Measurements from ENCODE around the gene GRK3.

Gene GRK3

DNA sequence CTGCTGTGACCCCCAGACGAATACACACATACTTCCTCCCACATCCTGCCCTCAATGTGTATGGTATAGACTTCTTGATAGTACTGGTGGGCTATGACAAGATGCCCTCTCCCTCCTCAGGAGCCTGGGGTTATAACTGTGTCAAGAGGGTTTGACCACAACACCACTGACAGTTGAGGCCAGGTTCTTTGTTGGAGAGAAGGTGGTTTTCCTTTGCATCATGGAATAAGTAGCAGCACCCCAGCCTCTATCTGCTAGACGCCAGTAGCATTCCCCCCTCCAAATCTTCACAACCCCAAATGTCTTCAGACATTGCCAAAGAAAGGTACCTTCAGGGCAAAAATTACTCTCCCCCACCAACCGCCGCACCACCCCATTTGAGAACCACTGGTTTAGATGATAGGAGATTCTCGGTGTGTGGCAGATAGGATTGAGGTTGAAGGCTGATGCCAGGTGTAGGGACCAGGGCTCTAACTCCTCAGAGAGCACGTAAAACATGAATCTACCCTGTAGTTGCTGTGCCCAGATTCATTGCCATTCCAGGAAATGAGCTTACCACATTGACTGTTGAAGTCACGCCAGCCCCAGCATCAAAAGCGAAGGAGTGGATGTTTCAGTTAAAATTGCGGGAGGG lies 172.0 kb downstream of the GRK3 start:
- no peak for DNase-seq (ENCODE audit: low read depth)

GRCh38 chr22:25739659-25740344 lies 175.3 kb downstream of the GRK3 start:
- no peak for DNase-seq (ENCODE audit: low read depth)

DNA sequence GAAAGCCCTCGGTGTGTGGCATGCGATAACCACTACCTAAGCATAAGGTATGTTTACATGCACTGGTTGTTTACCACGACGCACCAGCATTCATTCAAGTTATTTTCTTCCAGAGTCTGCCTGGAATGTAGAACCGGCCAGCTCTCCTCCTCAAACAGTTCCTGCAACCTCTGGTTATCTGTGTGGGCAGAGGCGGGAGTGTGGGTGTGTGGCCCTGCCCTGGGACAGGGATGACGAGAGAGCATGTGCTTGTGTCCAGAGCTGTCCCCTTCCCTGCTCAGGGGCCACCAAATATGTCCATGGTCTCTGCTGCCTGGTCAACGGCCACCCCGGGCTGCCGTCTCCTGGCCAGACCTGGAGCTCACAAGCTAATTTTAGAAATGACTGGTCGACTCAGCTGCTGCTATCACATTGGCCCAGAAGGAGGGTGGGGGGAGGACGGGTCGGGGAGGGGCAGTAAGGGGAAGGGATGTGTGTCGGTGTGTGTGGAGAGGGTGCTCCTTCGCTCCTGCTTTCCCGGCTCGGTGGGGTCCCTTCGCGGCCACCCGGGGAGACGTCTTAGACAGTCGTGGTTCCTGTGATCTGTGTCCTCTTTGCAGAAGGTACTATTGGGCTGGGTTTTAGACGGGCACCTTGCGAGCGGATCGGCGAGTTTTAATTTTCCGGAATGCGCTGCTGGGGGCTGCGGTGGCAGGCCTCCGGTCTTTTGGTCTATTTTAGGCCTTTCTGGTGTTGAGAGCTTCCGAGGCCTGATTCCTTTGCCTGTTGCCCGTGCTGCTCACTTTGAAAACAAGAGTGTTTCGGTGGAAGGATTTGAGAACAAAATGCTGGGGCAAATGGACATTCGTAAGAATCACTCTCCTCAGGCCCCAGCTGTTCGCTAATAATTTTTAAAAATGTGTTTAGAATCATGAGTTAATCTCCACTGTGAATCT lies 177.5 kb downstream of the GRK3 start, which contains the start of gene MYO18B:
Gene MYO18B, plus strand, starts transcription at position 497 of the 935 bp plus-strand sequence. CDS start 18,905 bp downstream, outside the sequence.
- no peak for DNase-seq (ENCODE audit: low read depth)

DNA sequence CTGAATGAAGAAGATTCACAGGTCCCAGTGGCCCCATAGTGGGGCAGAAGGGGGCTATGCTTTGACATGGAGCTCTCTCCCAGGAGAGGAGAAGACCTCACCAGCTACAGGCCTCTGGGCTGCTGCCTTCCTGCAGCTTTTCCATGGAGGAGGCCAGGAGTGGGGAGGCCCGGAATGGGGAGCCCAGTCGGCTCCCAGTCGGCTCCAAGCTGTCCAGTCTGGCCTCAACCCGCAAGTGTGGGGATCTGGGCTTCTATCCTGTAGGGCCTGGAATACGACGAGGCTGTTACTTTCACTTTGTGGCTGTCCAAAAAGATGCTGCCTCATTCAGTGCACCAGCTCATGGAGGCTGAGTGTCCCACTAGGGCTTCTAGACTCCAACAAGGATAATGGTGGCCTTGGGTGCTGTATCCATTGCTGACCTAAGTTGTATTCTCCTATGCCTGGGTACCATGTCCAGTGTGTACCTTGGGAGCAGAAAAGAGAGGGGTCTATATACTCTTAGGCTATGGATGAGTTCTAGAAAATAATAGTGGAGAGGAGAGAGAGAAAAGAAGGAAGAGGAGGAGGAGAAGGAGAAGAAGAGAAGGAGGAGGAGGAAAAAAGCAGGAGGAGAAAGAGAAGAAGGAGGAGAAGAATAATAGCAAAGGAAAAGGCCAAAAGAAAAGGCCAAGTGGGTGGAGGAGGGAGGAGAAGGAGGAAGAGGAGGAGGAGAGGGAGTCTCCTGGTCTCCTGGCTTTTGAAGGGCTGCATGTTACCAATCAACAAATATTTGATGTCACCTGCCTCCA lies 178.6 kb downstream of the GRK3 start:
- DNase-seq (ENCODE audit: low read depth): no peak

DNA sequence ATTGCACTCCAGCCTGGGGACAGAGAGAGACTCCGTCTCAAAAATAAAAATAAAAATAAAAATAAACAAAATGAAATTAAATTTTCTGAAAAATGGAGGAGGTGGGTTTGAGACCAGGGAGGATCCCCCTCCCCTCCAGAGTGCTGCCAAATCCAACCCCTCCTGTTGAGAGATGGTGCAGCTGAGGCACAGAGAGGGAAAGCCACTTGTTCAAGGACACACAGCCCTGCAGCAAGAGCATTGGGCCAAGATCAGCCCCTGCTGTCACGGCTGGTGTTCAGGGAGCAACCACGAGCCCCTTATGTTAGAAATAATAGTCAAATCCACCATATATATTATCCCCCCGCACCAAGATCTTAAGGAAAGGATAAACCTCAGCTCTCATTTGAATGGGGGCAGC lies 180.2 kb downstream of the GRK3 start:
- no peak for DNase-seq (ENCODE audit: low read depth)

GRCh38 chr22:25745341-25746011 lies 181.0 kb downstream of the GRK3 start:
- no peak for DNase-seq (ENCODE audit: low read depth)

- DNase-seq (ENCODE audit: low read depth): no peak
Measured at GRCh38 chr22:25746012-25746373, 181.5 kb downstream of the GRK3 start.

DNA sequence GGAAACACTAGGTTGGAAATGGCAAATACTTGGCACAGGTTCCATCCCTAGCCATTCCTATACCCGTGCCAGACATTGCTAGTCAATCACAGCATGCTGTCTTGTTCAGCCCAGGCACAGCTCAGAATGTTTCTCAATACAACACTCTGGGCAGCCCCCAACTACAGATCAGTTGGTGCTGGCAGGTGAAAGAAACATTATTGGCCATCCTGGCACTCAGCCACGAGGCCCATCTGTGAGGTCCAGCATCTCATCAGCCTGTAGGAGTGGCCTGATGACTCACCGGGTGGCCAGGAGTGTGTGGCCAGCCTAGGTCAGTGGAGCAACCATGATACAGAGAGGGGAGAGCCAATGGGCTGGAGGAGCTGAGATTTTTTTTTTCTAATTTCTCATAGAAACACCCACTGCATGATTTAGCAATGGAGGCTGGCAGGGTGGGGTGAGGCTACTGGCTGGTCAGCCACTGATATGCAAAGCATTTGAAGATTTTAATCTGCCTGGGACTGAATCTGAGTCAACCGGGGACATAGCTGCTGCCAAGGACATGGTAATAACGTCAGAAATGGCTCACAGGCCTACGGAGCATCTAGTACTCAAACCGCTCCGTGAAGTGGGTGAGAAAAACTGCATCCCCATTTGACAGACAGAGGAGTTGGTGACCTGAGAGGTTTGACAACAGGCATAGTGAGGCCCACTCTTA lies 182.9 kb downstream of the GRK3 start:
- DNase-seq (ENCODE audit: low read depth): no peak

- no peak for DNase-seq (ENCODE audit: low read depth)
Measured at GRCh38 chr22:25748140-25748539, 183.7 kb downstream of the GRK3 start.

DNA sequence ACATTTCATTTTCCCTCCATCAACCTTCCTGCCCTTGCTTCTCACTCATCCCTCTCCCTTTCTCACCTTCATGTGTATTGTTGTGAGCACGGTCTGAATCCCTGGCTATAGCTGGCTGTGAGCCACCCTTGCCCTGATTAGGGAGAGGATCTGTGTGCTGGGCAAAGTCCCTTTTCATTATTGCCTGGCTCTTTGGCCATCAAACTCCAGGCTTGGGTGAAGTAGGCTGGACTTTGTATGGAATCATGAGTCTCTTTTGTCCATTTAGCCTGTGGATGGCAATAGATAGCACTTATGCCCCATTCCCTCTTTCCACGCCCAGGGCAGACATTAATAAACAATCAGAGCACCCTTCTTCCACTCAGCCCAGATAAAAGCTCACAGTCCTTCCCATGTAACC lies 184.2 kb downstream of the GRK3 start:
- DNase-seq (ENCODE audit: low read depth): no peak

- no peak for DNase-seq (ENCODE audit: low read depth)
Measured at GRCh38 chr22:25749420-25750169, 185.1 kb downstream of the GRK3 start.

GRCh38 chr22:25750569-25751173 lies 186.2 kb downstream of the GRK3 start:
- DNase-seq (ENCODE audit: low read depth): no peak

DNA sequence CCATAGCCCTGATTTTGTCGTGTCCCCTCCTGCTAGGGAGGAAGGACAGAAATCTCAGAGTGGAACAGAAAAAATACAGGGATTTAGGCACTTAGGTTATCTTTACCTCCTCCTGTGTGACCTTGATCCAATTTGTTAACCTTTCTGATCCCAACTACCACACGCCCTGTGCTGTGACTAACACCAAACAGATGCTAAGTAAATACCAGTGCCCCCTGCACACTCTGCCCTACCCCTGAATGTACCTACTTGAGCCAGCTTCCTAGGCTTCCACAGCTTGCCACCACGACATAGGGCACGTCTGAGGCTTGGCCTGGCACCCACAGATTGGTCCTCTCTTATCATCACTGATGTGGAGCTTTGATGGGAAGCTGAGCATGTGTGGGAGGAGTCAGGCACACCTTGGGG lies 186.7 kb downstream of the GRK3 start:
- DNase-seq (ENCODE audit: low read depth): no peak

DNA sequence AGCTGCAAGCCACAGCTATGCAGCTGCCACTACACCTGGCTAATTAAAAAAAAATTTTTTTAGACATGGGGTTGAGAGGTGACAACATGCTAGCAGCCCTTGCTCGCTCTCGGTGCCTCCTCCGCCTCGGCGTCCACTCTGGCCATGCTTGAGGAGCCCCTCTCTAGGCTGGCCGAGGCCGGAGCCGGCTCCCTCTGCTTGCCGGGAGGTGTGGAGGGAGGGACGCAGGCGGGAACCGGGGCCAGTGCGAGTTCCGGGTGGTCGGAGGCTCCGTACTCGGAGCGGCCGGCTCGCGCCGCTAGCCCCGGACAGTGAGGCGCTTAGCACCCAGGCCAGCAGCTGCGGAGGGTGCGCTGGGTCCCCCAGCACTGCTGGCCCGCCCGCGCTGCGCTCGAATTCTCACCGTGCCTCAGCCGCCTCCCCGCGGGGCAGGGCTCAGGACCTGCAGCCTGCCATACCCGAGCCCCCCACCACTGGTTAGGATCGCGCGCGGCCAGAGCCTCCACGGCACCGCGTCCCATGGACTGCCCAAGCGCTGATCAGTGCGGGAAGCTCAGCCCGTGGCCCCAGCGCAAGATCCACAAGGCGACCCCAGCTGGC lies 188.2 kb downstream of the GRK3 start:
- DNase-seq (ENCODE audit: low read depth): no peak

DNA sequence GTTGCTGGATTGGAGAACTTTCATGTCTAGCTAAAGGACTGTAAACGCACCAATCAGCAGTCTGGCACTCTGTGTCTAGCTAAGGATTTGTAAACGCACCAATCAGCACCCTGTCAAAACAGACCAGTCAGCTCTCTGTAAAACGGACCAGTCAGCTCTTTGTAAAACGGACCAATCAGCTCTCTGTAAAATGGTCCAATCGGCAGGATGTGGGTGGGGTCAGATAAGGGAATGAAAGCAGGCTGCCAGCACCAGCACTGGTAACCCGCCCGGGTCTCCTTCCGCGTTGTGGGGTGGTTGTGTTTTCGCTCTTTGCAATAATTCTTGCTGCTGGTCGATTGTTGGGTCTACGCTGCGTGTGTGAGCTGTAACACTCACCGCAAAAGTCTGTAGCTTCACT lies 188.8 kb downstream of the GRK3 start:
- DNase-seq (ENCODE audit: low read depth): no peak

DNA sequence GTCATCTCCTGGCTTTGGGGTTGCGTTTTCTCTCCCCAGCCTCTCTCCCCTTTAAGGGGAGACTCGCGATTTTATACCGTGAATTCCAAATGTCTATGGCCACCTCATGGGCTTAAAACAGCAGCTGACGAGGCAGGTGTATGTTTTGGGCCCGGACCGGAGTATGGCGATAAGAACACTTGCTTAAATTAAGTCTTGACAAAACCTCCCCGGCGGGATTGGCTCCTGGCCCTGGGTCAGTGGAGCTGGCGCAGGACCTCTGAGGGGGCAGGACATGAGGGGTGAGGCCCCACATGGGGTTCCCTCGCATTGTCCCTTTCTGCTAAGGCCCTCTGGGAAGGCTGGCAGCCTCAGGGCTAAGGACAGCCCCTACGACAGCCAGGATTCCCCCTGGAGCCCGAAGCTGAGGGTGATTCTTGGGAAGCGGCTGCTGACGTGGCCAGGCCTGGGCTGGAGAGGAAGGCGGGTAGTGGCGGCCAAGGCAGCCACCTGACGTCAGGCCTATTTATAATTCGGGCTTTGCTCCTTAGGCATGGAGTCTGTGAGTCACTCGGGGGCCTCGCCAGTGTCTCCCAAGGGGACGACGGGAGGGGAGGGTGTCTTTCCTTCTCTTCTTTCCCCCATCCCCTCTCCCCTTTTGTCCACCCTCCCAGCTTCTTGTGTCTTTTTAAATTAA lies 190.2 kb downstream of the GRK3 start:
- DNase-seq (ENCODE audit: low read depth): no peak

GRCh38 chr22:25757686-25758085 lies 193.2 kb downstream of the GRK3 start:
- DNase-seq (ENCODE audit: low read depth): no peak

DNA sequence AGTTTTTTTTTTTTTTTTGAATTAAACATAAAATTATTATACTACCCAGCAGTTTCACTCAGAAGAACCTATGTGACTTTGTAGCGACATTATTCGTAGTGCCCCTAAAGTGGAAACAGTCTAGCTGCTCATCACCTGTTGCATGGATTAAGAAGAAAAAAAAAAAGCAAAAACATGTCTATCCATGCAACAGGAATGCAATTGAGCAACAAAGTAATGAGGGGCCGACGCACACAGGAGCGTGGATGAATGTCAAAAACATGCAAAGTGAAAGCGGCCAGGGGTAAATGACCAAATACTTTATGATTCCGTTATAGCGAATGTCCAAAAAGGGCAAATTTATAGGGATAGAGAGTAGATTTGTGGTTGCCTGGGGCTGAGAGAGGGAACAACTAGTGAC lies 193.8 kb downstream of the GRK3 start:
- no peak for DNase-seq (ENCODE audit: low read depth)

DNA sequence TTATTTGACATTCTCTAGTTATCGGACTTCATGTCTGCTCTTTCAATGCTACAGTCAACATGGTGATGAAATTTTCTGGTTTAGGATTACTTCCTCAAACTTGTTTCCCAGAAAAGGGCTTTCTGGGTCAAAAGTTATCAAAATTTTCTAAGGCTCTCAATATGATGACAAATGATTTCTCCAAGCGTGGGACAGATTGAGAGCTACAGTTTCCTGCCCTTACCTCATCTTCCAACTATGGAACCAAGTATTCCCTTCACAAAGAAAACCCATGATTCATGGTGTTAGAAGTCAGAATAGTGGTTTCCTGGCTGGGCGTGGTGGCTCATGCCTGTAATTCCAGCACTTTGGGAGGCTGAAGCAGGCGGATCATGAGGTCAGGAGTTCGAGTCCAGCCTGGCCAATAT lies 195.4 kb downstream of the GRK3 start:
- no peak for DNase-seq (ENCODE audit: low read depth)

Data from stimulated activated CD8-positive, alpha-beta memory T cell treated with anti-CD3 and anti-CD28 coated beads, Interleukin-7, amount 100 ng/mL, for 24 hours (primary cell).